ENCODE data around the gene GABRB1.

GABRB1 gene

DNA sequence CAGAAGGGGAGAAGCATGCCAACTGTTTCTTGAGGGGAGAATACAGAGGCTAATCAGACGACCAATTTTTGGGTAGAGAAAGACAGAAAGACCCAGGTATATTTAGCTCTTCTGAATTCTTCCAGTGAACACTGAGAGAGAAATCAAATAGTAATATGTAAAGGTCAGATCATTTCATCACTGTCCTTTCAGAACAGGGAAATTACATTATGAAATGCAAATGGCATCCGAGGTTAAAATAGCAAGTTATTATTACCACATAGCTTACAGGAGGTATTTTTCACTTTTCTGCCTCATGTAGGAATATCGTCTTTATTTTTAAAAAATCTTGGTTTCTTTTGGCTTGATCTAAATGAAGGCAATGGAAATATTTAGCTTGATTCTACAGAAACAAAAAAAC lies 18.0 kb downstream of the GABRB1 start:
- DNase-seq (ENCODE audit: low spot score), result no peak

GRCh38 chr4:47050761-47051725 lies 19.7 kb downstream of the GABRB1 start:
- no peak for DNase-seq (ENCODE audit: low spot score)

DNA sequence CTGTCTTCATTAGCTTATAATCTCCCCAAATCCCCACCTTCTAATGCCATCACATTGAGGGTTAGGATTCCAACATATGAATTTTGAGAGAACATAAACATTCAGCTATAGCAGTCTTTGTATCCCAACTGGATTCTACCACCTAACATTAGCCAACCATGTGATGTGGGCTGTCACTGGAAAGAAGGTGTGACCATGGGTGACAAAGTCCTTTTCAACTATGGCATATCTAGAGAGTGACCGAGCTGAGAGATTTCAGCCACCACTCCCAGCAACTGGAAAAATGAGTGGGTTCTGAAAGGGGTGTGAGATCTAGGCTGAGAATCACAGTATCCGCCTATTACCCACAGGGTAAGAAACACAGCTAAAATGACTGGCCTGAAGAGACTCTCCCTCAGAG lies 22.1 kb downstream of the GABRB1 start:
- no peak for DNase-seq (ENCODE audit: low spot score)

DNA sequence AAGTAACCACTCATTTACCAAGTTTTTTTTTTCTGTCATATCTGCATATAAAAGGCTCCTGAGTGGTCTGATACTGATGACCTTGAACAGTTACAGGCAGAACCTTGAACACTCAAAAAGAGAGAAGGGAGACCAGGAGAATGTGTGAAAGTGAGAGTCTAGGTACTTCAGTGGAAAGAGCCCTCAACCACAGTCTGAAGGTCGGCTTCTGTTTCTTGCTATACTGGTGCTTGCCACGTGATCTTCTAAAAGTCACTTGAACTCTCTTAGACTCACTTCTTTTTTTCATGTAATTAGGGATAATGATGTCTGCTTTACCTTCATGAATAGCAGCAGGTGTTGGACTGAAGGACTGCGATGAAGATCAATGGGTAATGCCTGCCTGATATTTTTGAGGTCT lies 22.8 kb downstream of the GABRB1 start:
- DNase-seq (ENCODE audit: low spot score), result no peak

DNA sequence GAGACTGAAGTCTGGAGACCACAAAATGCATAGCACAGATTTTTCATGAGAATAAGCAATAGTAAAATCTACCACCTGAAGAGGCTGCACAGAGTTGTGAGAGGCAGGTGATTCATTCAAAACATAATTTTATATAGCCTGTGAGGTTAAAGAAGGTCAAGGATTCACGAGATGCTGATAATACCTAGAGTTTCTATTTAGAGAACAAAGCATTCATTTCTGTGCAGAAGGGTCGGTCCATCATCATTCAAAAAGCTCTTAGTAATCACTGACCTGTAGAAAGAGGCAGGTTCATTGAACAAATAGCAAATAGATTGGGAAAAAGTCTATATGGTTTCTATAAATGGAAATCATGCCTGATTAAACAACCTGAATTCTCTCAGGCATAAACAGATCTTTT lies 26.6 kb downstream of the GABRB1 start:
- DNase-seq (ENCODE audit: low spot score), result no peak

DNA sequence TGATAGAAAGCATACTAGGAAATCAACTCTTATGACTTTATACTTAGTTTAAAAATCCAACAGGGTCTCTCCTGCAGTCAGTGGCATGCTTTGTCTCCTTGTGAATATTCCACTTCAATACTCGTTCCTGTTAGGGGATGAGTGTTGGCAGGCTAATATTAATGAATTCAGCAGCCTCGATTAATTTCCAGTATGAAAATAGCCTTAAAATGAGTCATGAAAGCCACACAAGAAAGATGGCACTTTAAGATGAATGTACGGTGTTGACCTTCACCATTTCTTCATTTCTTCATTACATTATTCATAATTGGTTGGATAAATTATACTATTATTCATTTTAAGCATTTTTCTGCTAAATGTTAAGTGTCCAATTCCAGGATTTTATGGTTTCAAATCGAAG lies 29.2 kb downstream of the GABRB1 start:
- DNase-seq (ENCODE audit: low spot score), result no peak

- peak; percentile 8 for DNase-seq (ENCODE audit: low spot score)
Observed at GRCh38 chr4:47061435-47061834, 30.1 kb downstream of the GABRB1 start.

DNA sequence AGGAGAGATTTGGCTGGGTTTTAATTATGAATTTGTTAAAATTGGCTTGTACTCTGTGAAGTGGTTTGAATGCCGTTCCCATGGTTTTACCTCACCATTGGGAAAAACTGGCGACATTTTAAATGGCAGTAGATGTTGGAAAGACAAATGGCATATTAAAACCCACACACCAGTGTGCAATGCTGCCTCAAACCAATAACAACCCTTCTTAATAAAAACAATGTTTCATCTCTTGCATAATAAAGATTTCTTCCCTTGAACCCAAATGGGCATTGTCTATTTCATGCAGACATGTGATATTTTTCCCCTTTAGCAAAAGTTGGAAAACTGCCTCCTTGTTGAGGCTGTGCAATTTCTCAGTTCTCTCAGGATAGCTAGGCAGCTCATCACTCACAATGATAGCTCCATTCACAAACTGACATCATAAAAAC lies 33.7 kb downstream of the GABRB1 start:
- DNase-seq (ENCODE audit: low spot score), result no peak

GRCh38 chr4:47068986-47069385 lies 37.6 kb downstream of the GABRB1 start:
- DNase-seq (ENCODE audit: low spot score), result no peak

GRCh38 chr4:47071901-47072341 lies 40.6 kb downstream of the GABRB1 start:
- peak; percentile 5 for DNase-seq (ENCODE audit: low spot score)

GRCh38 chr4:47073647-47074046 lies 42.3 kb downstream of the GABRB1 start:
- no peak for DNase-seq (ENCODE audit: low spot score)

DNA sequence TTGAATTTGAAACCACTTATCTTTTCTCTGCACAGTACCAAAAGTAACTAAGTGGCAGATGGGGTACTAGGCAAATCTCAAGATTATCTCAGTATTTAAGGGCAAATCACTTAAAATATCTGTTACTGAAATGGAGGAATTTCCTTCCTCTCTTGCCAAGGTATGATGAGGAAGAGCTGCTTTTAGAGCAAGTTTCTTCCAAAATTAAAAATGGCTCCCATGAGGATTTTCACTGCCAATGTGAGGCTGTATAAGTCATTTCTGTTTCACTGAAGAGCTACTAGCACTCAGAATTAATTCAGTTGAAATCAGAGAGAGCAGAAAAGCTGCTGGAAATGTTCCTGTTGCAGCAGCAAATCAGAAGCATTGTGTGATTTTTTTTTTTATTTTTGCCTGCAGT lies 43.4 kb downstream of the GABRB1 start:
- no peak for DNase-seq (ENCODE audit: low spot score)

DNA sequence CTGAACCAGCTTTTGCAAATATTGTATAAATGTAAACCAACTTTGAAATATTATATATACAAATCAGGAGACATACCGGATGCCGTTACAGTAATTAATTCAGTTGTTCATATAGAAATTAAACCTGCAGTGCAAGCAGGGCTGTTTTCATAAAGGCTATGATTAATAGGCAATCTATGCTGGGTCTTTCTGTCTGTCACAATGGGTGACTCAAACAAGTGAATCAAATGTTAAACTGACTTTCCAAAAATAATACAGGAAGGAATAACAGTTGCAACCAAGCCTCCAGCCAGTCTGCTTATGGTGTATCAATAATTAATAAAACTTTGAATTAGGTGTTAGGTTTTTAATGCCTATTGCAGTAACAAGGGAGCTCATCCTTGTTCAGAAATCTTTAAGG lies 43.9 kb downstream of the GABRB1 start:
- peak; percentile 16 for DNase-seq (ENCODE audit: low spot score)

GRCh38 chr4:47075919-47076318 lies 44.6 kb downstream of the GABRB1 start:
- no peak for DNase-seq (ENCODE audit: low spot score)

GRCh38 chr4:47084111-47084510 lies 52.7 kb downstream of the GABRB1 start:
- DNase-seq (ENCODE audit: low spot score), result no peak

- DNase-seq (ENCODE audit: low spot score), result no peak
Observed at GRCh38 chr4:47084795-47085194, 53.4 kb downstream of the GABRB1 start.

DNA sequence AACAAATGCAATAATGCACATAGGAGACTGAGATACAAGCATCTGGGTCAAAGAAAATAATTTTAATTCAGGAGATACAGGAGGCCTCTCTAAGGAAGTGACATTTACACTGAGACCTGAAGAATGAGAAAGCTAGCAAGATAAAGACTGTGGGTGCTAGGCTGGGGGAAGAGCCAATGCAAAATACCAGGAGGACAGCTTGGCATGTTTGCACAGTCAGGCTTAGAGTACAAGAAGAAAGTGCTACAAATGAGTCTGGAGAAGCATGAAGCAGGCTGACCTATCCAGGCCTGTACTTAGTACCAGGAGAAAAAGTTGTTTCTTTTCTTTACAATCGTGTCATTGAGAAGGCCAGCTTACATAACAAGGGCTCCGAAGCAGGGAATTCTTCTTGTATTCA lies 56.9 kb downstream of the GABRB1 start:
- no peak for DNase-seq (ENCODE audit: low spot score)

GRCh38 chr4:47095884-47096283 lies 64.5 kb downstream of the GABRB1 start:
- no peak for DNase-seq (ENCODE audit: low spot score)

- no peak for DNase-seq (ENCODE audit: low spot score)
Observed at GRCh38 chr4:47101453-47101852, 70.1 kb downstream of the GABRB1 start.

- DNase-seq (ENCODE audit: low spot score), result no peak
Observed at GRCh38 chr4:47104986-47105385, 73.6 kb downstream of the GABRB1 start.

- DNase-seq (ENCODE audit: low spot score), result peak; percentile 1
Observed at GRCh38 chr4:47106561-47106960, 75.2 kb downstream of the GABRB1 start.

DNA sequence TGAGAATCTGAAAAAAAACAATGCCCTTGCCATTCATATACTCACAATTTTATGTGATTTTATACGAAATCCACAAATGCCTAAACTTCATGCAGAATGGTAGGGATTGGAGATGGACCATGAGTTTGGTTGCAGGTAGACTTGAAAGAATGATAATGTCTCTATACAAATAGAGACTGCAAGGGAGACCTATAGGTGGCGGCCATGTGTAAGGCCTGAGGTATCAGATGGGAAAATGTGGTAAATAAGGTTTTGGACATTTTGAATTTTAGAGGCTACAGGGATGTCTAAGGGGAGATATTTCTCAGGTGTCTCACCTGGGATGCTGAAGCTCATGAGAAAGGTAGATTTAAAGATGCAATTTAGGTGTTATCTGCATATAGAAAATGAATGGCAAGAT lies 78.0 kb downstream of the GABRB1 start:
- no peak for DNase-seq (ENCODE audit: low spot score)

GRCh38 chr4:47110546-47111132 lies 79.3 kb downstream of the GABRB1 start:
- no peak for DNase-seq (ENCODE audit: low spot score)
